AG09309 (cell line): ENCODE data around the gene EFTUD2.

ENCODE experiments used
- DNase-seq: peaks from one replicate; pipeline ENCODE4 v3.0.0-alpha.2; 2010; ENCODE audit warnings: low read depth
- H3K4me3 ChIP-seq: 2 replicates; pipeline ENCODE4 v1.5.1; 2011; ENCODE audit warnings: mild to moderate bottlenecking, low read depth, low read length, moderate library complexity; ENCODE audit not compliant: control insufficient read depth
- TF ChIP-seq, protein P1 (sequence below): IDR thresholded peaks from 2 replicates; pipeline ENCODE4 v1.5.1; 2011; ENCODE audit warnings: mild to moderate bottlenecking, low read depth, low read length, inconsistent platforms; ENCODE audit not compliant: insufficient read depth, control insufficient read depth; ENCODE audit errors: missing control alignments

Gene EFTUD2

GRCh38 chr17:44864831-44865230, 34.4 kb downstream of the EFTUD2 start:
- TF ChIP-seq, protein P1, sequence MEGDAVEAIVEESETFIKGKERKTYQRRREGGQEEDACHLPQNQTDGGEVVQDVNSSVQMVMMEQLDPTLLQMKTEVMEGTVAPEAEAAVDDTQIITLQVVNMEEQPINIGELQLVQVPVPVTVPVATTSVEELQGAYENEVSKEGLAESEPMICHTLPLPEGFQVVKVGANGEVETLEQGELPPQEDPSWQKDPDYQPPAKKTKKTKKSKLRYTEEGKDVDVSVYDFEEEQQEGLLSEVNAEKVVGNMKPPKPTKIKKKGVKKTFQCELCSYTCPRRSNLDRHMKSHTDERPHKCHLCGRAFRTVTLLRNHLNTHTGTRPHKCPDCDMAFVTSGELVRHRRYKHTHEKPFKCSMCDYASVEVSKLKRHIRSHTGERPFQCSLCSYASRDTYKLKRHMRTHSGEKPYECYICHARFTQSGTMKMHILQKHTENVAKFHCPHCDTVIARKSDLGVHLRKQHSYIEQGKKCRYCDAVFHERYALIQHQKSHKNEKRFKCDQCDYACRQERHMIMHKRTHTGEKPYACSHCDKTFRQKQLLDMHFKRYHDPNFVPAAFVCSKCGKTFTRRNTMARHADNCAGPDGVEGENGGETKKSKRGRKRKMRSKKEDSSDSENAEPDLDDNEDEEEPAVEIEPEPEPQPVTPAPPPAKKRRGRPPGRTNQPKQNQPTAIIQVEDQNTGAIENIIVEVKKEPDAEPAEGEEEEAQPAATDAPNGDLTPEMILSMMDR, result no peak
- DNase-seq, result no peak
- no peak overlapping the region for H3K4me3 ChIP-seq

DNA sequence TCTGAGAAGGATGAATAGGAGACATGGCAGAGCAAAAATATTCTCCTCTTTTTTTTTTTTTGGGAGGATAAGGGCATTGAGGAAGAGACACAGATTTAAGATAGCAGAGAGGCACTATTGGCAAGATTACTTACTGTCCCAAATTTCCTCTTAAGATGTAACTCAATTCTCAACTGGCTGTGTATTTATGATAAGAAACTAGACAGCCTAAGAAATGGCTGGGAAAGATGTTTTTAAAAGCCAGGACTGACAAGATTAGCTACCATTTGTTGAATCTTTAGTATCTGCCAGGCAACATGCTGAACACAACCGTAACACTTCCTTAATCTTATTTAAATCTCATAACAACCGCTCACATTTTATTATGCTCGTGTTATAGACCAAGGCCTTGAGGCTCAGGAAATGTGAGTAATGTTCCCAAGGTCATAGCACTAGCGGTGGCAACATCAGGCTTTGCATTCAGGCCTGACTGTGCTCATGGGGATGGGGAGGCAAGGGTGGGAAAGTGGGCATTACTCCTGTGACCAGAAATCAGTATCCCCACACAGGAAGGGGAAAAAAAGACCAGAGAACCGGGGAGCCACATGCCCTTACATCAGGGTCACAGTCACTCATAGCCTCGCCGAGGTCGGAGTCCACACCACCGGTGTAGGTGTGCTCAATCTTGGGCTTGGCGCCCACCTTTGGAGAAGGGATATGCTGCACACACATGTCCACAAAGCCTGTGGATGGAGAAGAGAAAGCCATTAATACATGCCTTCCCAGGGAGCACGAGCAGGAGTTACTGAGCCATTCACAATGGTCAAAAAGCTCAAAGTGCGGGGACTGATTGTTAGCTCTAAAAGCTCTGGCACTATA, 36.0 kb downstream of the EFTUD2 start:
- H3K4me3 ChIP-seq, result no peak overlapping the region
- TF ChIP-seq, protein P1, result no peak
- DNase-seq, result no peak

DNA sequence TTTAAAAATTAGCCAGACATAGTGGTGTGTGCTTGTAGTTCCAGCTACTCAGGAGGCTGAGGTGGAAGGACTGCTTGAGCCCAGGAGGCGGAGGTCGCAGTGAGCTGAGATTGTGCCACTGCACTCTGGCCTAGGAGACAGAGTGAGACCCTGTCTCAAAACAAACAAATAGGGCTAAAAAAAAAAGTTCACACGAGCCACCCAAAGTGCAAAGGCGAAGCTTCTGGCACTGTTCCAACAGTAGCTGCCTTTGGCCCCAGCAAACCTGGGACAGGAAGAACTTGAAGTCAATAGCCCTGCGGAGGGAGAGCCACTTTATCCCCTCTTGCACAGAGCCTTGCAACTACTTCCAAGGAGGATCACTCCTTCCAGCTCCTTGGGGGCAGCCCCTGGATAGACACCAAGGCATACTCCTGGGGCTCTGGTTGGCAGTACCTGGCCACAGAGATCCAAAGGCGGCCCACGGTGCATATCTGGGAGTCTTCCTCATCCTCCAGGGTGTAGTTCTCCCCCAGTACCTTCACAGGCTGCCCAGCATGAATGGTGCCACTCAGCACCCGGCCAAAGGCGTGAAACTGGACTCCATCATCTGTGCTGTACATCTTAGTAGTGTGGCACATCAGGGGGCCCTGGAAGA, 36.8 kb downstream of the EFTUD2 start:
- TF ChIP-seq, protein P1, result no peak
- no peak overlapping the region for H3K4me3 ChIP-seq
- DNase-seq, result no peak

GRCh38 chr17:44859701-44860100, 39.5 kb downstream of the EFTUD2 start:
- TF ChIP-seq, protein P1, result no peak
- H3K4me3 ChIP-seq, result no peak overlapping the region

GRCh38 chr17:44854192-44854591, 45.1 kb downstream of the EFTUD2 start:
- TF ChIP-seq, protein P1, result no peak
- DNase-seq, result no peak
- H3K4me3 ChIP-seq, result no peak overlapping the region

More at GRCh38 chr17:44859701-44860100, 39.5 kb downstream of the EFTUD2 start:
- no peak for DNase-seq

DNA sequence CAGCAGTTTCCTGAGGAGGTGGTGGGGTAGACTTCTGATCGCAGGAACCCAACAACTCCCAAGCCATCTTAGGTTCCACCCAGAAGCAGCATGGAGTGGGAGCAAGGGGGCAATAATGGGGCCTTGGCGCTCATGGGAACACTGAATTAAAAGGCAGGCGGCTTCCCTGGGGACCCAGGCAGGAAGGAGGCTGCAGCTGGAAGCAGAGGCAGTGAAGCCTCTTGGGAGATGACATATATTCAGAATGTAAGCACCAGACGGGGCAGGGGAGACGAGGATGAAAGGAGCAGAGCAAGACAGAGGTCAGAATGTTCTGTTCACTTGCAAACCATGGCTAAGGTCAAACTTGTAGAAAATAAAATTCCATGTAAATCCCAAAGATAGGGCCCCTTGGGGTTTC, 48.6 kb downstream of the EFTUD2 start:
- no peak overlapping the region for H3K4me3 ChIP-seq
- TF ChIP-seq, protein P1, result no peak
- DNase-seq, result no peak
